SK-N-MC (cell line): Measurements from ENCODE around the gene RAET1E.
"Not testable (repeated sequence)": the region's sequence is repeated elsewhere in the genome, so short reads cannot be mapped to it uniquely, and the experiment has no call there.

Experiments used
- DNase-seq: peaks from one replicate; pipeline ENCODE4 v3.0.0-alpha.2; 2011; ENCODE audit warnings: low read depth, low spot score
- H3K27ac ChIP-seq: fragments of 200-600 bp; sonication (generic); 2 replicates; pipeline ENCODE4 v1.5.1; 2016; ENCODE audit warnings: mixed run types
- H3K36me3 ChIP-seq: fragments of 200-600 bp; sonication (generic); 2 replicates; pipeline ENCODE4 v1.6.1; 2017; ENCODE audit warnings: antibody characterized with exemption, low read length, mixed read lengths; ENCODE audit not compliant: insufficient read depth
- H3K4me3 ChIP-seq: fragments of 200-600 bp; sonication (generic); 2 replicates; pipeline ENCODE4 v1.5.1; 2016
- H3K9ac ChIP-seq: fragments of 200-600 bp; sonication (generic); 2 replicates; pipeline ENCODE4 v1.8.0; 2017; ENCODE audit warnings: mixed run types, mixed read lengths; ENCODE audit not compliant: insufficient read length
- H3K9me3 ChIP-seq: fragments of 200-600 bp; sonication (generic); 2 replicates; pipeline ENCODE4 v1.6.1; 2017; ENCODE audit warnings: low read depth, mild to moderate bottlenecking, antibody characterized with exemption, low read length, moderate library complexity, mixed read lengths
- EZH2 ChIP-seq: fragments of 200-600 bp; sonication (generic); IDR thresholded peaks from one replicate; pipeline ENCODE4 v1.6.1; 2017; ENCODE audit warnings: antibody characterized with exemption
- FOXP2 ChIP-seq: optimal IDR thresholded peaks from 2 replicates; pipeline ENCODE3; 2011; ENCODE audit warnings: mild to moderate bottlenecking, moderate library complexity; ENCODE audit not compliant: insufficient read depth; ENCODE audit errors: extremely low read length, control extremely low read depth
- POLR2AphosphoS5 ChIP-seq: IDR thresholded peaks from 2 replicates; pipeline ENCODE4 v1.6.1; 2012; ENCODE audit warnings: mild to moderate bottlenecking, low read depth, low read length, borderline replicate concordance

Gene RAET1E

GRCh38 chr6:149855040-149855654 lies 42.8 kb downstream of the RAET1E start:
- H3K36me3 ChIP-seq: no peaks in the 10 kb centered on the region
- H3K27ac ChIP-seq: no peak overlapping the region
- no peak for DNase-seq
- no peak overlapping the region for H3K4me3 ChIP-seq
- no peak for TF ChIP-seq FOXP2
- TF ChIP-seq EZH2: no peak
- no peak for TF ChIP-seq POLR2AphosphoS5
- H3K9me3 ChIP-seq: no peaks in the 10 kb centered on the region
- no peak overlapping the region for H3K9ac ChIP-seq

GRCh38 chr6:149854532-149854931 lies 43.4 kb downstream of the RAET1E start:
- no peak overlapping the region for H3K27ac ChIP-seq

GRCh38 chr6:149854017-149854416 lies 43.9 kb downstream of the RAET1E start:
- not testable (repeated sequence) for H3K4me3 ChIP-seq, H3K36me3 ChIP-seq, H3K9me3 ChIP-seq, DNase-seq, H3K27ac ChIP-seq, H3K9ac ChIP-seq

More at GRCh38 chr6:149854532-149854931, 43.4 kb downstream of the RAET1E start:
- no peak for DNase-seq
- Histone ChIP-seq H3K9ac (no peak overlapping the region), H3K4me3 (no peak overlapping the region), H3K9me3 (no peaks in the 10 kb centered on the region), H3K36me3 (no peaks in the 10 kb centered on the region)
- TF ChIP-seq FOXP2 (no peak), POLR2AphosphoS5 (no peak), EZH2 (no peak)

GRCh38 chr6:149852881-149853280 lies 45.0 kb downstream of the RAET1E start:
- Histone ChIP-seq H3K36me3 (no peaks in the 10 kb centered on the region), H3K9ac (no peak overlapping the region), H3K9me3 (no peaks in the 10 kb centered on the region), H3K27ac (no peak overlapping the region), H3K4me3 (no peak overlapping the region)
- no peak for TF ChIP-seq POLR2AphosphoS5
- DNase-seq: no peak

- TF ChIP-seq POLR2AphosphoS5 (no peak), FOXP2 (no peak)
- Histone ChIP-seq H3K27ac (no peak overlapping the region), H3K9me3 (no peaks in the 10 kb centered on the region), H3K36me3 (no peaks in the 10 kb centered on the region), H3K9ac (no peak overlapping the region), H3K4me3 (peak overlapping the region; percentile 50; the same call in 1 of the 2 replicates)
- no peak for DNase-seq
These were observed 45.7 kb downstream of the RAET1E start for GRCh38 chr6:149852180-149852579.

- DNase-seq: no peak
- Histone ChIP-seq H3K9me3 (no peaks in the 10 kb centered on the region), H3K36me3 (no peaks in the 10 kb centered on the region), H3K27ac (no peak overlapping the region), H3K4me3 (peak overlapping the region; percentile 50; the same call in 1 of the 2 replicates), H3K9ac (no peak overlapping the region)
- TF ChIP-seq EZH2 (no peak), FOXP2 (no peak), POLR2AphosphoS5 (no peak)
These were observed 46.3 kb downstream of the RAET1E start for GRCh38 chr6:149851461-149852110.

- DNase-seq, H3K4me3 ChIP-seq, H3K36me3 ChIP-seq, H3K9ac ChIP-seq, H3K27ac ChIP-seq, H3K9me3 ChIP-seq: not testable (repeated sequence)
These were observed 49.6 kb downstream of the RAET1E start for GRCh38 chr6:149848343-149848742.
